ENCODE results near the gene SLC25A47. TPM values are rescaled to one million over a fixed set of nuclear protein-coding genes. Genes with fewer than 3 reads are reported as not detected.

SLC25A47 gene
- total RNA-seq, 3 donors from 2014 or later: 0.16 TPM; not detected in 2

- H3K4me1 ChIP-seq: no peaks in the 10 kb centered on the region
- H3K36me3 ChIP-seq: no peaks in the 10 kb centered on the region
- no peak overlapping the region for H3K4me3 ChIP-seq
- intact Hi-C loops (cut with DNase I; ENCODE audit: low total_unique reads): no loop called here
- H3K27me3 ChIP-seq: no peaks in the 10 kb centered on the region
- H3K27ac ChIP-seq: no peak overlapping the region
- TF ChIP-seq, protein P1, sequence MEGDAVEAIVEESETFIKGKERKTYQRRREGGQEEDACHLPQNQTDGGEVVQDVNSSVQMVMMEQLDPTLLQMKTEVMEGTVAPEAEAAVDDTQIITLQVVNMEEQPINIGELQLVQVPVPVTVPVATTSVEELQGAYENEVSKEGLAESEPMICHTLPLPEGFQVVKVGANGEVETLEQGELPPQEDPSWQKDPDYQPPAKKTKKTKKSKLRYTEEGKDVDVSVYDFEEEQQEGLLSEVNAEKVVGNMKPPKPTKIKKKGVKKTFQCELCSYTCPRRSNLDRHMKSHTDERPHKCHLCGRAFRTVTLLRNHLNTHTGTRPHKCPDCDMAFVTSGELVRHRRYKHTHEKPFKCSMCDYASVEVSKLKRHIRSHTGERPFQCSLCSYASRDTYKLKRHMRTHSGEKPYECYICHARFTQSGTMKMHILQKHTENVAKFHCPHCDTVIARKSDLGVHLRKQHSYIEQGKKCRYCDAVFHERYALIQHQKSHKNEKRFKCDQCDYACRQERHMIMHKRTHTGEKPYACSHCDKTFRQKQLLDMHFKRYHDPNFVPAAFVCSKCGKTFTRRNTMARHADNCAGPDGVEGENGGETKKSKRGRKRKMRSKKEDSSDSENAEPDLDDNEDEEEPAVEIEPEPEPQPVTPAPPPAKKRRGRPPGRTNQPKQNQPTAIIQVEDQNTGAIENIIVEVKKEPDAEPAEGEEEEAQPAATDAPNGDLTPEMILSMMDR (IDR thresholded peaks at IDR 0.05): no peak
- no peak for TF ChIP-seq POLR2A (IDR thresholded peaks at IDR 0.05)
- no peaks in the 10 kb centered on the region for H3K9me3 ChIP-seq
- peak in 1 of 2 donors; percentile 30 for DNase-seq (ENCODE audit: low spot score in 2 of 2)
Observed at GRCh38 chr14:100291305-100292075, 31.6 kb upstream of the SLC25A47 start.

DNA sequence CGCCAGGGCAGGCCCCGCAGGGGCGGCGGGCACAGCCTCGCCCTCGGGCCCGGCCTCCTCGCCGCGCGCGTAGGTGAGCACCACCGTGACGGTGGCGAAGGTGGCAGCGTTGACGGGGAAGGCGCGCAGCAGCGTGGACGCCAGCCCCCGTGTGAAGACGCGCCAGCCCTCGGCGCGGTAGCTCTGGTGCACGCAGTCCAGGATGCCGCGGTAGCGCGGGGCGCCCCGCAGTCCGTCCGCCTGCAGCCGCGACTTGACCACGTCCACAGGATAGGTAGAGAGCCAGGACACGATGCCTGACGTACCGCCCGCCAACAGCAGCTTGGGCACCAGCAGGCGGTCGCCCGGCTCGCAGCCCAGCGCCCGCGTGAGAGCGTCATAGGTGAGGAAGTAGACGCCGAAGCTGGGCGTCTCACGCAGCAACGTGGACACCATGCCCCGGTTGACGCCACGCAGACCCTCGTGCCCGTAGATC lies 30.8 kb upstream of the SLC25A47 start:
- Histone ChIP-seq H3K27ac (no peak overlapping the region), H3K36me3 (no peaks in the 10 kb centered on the region), H3K4me1 (peaks cover 0 to 7% of the 10 kb centered on the region in 2 donors), H3K27me3 (no peaks in the 10 kb centered on the region), H3K9me3 (no peaks in the 10 kb centered on the region), H3K4me3 (no peak overlapping the region)
- intact Hi-C loops (cut with DNase I; ENCODE audit: low total_unique reads): no loop called here
- DNase-seq (ENCODE audit: low spot score in 2 of 2): no peak
- TF ChIP-seq, protein P1 (IDR thresholded peaks at IDR 0.05): no peak
- TF ChIP-seq POLR2A (IDR thresholded peaks at IDR 0.05): no peak

GRCh38 chr14:100292776-100293461 lies 30.2 kb upstream of the SLC25A47 start:
- no peaks in the 10 kb centered on the region for H3K36me3 ChIP-seq
- intact Hi-C loops (cut with DNase I; ENCODE audit: low total_unique reads): no loop called here
- peak in 1 of 2 donors; percentile 19 for DNase-seq (ENCODE audit: low spot score in 2 of 2)
- peaks cover 0 to 9% of the 10 kb centered on the region in 2 donors for H3K4me1 ChIP-seq
- no peak overlapping the region for H3K4me3 ChIP-seq
- no peaks in the 10 kb centered on the region for H3K9me3 ChIP-seq
- TF ChIP-seq POLR2A (IDR thresholded peaks at IDR 0.05) (no peak), POLR2AphosphoS5 (IDR thresholded peaks at IDR 0.05) (no peak)
- TF ChIP-seq, protein P1 (IDR thresholded peaks at IDR 0.05): no peak
- peak overlapping the region in 1 of 2 donors; percentile 21 for H3K27ac ChIP-seq
- H3K27me3 ChIP-seq: no peaks in the 10 kb centered on the region

DNA sequence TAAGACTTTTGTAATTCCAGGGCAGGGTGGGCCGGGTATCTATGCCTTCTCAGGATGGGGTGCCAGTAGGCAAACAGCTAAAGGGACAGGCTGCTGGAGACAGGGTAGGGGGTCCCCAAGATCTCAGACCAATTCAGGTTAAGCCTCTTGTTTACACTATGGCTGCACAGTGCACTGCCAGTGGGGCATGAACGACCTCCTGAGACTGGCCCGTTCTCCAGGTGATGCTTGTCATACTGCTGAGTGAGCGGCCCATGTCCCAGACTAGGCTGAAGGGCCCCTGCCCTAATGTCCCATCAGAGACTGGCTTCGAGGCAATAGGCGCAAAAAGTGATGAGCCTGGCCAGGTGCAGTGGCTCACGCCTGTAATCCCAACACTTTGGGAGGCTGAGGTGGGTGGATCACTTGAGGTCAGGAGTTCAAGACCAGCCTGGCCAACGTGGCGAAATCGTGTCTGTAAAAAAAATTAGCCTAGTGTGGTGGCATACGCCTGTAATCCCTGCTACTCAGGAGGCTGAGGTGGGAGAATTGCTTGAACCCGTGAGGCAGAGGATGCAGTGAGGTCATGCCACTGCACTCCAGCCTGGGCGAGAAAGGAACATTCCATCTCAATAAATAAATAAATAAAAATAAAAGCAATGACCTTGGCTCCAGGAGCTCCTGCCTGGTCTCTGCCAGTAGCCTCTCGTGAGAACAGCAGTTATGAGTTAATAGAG lies 29.5 kb upstream of the SLC25A47 start:
- intact Hi-C loops (cut with DNase I; ENCODE audit: low total_unique reads): no loop called here
- DNase-seq (ENCODE audit: low spot score in 2 of 2): no peak
- H3K4me3 ChIP-seq: no peak overlapping the region
- H3K27me3 ChIP-seq: no peaks in the 10 kb centered on the region
- TF ChIP-seq POLR2AphosphoS5 (IDR thresholded peaks at IDR 0.05) (no peak), POLR2A (IDR thresholded peaks at IDR 0.05) (no peak)
- TF ChIP-seq, protein P1 (IDR thresholded peaks at IDR 0.05): no peak
- no peaks in the 10 kb centered on the region for H3K36me3 ChIP-seq
- H3K9me3 ChIP-seq: no peaks in the 10 kb centered on the region
- H3K27ac ChIP-seq: peak overlapping the region in 1 of 2 donors; percentile 6
- peaks cover 0 to 9% of the 10 kb centered on the region in 2 donors for H3K4me1 ChIP-seq

Measured in breast epithelium (tissue), 4 donors.